NCI-H748 (cell line): ENCODE data around the gene FTSJ1.
"Not testable (repeated sequence)": the region's sequence is repeated elsewhere in the genome, so short reads cannot be mapped to it uniquely, and the experiment has no call there.

Experiments used
- DNase-seq: peaks from one replicate; lab custom pipeline; 2025; ENCODE audit not compliant: unreplicated experiment; lab: John Stamatoyannopoulos, UW

FTSJ1 gene

GRCh38 chrX:48493890-48494364, 17.9 kb downstream of the FTSJ1 start:
- peak; percentile 48 for DNase-seq

- no peak for DNase-seq
Observed at GRCh38 chrX:48496660-48497059, 20.7 kb downstream of the FTSJ1 start.

DNA sequence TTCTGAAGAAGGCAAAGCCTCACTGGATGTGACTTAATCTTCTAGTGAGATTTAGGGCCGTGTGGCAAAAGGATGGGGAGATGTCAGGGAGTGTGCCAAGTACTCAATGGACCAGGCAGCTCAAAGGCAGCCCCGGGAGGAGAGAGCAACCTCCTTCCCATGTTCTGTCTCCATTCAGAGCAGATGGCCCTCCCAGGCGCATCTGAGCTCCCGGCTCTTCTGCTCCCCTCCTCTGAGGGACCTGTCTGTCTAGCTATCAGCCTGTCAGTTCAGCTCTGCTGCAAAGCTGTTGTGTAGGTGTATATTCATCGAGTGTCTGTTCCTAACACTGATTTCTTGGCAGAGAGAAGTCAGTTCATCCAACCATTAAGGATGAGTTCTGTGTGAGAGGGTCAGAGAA, 21.9 kb downstream of the FTSJ1 start:
- DNase-seq: no peak

- no peak for DNase-seq
Observed at GRCh38 chrX:48498374-48498809, 22.4 kb downstream of the FTSJ1 start.

DNA sequence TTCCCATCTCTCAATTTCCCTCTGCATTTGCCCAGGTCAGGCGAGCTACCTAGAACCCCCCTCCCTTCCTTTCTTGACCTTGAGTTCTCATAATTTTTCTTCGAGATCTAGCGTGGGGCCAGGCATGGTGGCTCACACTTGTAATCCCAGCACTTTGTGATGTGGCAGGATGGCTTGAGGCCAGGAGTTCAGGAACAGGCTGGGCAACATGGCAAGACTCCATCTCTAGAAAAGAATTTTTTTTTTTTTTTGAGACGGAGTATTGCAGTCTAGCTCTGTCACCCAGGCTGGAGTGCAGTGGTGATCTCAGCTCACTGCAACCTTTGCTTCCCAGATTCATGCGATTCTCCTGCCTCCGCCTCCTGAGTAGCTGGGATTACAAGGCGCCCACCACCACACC, 28.3 kb downstream of the FTSJ1 start:
- DNase-seq: no peak

GRCh38 chrX:48505481-48505880, 29.5 kb downstream of the FTSJ1 start:
- no peak for DNase-seq

GRCh38 chrX:48507246-48507645, 31.2 kb downstream of the FTSJ1 start:
- no peak for DNase-seq

DNA sequence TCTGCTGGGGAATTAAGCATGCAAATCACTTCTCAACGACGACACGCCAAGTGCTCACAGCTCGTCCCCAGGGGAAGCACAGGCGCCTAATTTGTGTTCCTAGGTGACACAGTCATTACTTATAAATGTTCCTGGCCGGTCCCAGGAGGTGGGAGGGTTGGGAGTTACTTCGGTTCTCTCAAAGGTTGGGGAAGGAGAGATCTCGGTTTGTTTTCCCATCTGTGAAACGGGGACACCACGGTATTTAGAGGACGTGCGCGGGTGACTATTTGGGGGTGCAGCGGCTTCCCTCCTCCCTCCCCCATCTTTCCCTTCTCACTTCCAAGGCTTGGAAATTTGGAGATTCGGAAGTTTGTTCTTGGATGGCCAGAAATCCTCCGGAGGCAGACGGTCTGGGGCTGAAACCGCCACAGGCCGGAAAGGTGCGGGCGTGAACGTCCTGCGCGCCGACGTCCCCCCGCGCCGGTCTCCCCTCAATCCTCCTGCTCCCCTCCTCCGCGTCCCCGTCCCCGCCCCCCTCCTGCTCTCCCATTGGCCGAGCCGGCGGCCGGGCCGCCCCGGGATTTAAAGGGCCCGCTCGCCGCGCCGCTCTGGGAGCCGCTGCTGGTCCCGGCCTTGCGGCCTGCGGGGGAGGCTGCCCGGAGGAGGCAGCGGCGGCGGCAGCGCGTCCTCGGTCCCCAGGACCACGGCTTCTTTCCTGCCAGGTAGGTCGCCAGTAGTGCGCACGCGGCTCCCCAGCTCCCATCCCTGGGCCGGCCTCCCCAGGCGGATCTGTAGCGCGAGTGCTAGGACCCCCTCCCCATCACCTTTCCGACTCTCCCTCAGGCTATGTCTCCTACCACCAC, 32.6 kb downstream of the FTSJ1 start, which contains the start of gene PORCN:
PORCN (plus strand) TSS at position 593 of the 845 bp plus-strand sequence. CDS start 829 bp downstream, outside the sequence.
- peak; percentile 78 for DNase-seq

DNA sequence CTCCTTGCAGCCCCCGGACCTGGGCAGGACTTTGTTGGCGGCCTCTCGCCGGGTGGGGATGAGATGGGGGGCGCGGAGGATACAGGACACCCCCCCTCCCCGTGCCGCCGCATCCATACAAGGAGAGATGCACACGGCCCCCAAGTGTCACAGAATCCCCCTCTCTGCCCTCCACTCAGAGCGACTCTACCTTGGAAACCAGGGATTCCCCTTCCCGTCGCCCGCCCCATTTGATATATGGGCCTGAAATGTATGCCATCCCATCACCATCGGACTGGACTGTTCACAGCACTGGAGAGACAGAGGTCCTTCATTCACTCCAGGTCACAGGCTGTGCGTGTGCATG, 33.2 kb downstream of the FTSJ1 start:
- DNase-seq: peak; percentile 20

DNA sequence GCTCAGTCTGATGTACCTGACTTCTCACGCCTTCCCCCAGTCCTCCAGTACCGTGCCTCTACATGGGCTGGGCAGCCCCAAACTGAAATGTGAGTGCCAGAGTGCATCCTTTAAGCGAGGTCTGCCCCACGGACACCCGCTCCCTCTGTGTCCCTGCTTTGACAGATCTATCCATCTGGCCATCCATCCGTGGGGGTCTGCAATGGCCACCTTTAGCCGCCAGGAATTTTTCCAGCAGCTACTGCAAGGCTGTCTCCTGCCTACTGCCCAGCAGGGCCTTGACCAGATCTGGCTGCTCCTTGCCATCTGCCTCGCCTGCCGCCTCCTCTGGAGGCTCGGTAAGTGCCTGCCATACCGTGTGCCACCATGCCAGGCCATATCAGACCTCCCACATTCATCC, 33.6 kb downstream of the FTSJ1 start:
- no peak for DNase-seq

GRCh38 chrX:48511560-48511959, 35.6 kb downstream of the FTSJ1 start:
- peak; percentile 8 for DNase-seq

- DNase-seq: no peak
Observed at GRCh38 chrX:48512371-48512935, 36.5 kb downstream of the FTSJ1 start.

- DNase-seq: no peak
Observed at GRCh38 chrX:48513670-48514069, 37.7 kb downstream of the FTSJ1 start.

- DNase-seq: no peak
Observed at GRCh38 chrX:48514126-48514806, 38.3 kb downstream of the FTSJ1 start.

GRCh38 chrX:48514868-48515460, 39.0 kb downstream of the FTSJ1 start:
- no peak for DNase-seq

GRCh38 chrX:48515842-48516241, 39.8 kb downstream of the FTSJ1 start:
- no peak for DNase-seq

GRCh38 chrX:48516285-48516684, 40.3 kb downstream of the FTSJ1 start:
- DNase-seq: no peak

GRCh38 chrX:48516987-48517386, 41.0 kb downstream of the FTSJ1 start:
- no peak for DNase-seq

DNA sequence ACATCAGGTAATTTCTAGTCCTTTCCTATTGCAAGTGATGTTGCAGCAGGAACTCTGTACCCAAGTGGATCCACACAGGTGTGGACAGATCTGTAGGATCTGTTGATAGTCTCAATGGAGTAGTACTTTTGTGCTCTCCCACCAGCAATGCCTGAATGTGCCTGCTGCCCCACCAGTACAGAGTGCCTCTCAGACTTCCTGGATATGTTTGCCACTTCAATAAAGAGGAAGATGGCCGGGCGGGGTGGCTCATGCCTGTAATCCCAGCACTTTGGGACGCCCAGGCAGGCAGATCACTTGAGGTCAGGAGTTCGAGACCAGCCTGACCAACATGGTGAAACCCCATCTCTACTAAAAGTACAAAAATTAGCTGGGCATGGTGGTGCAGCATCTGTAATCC, 43.5 kb downstream of the FTSJ1 start:
- not testable (repeated sequence) for DNase-seq

- DNase-seq: no peak
Observed at GRCh38 chrX:48520455-48520854, 44.5 kb downstream of the FTSJ1 start.

- peak; percentile 67 for DNase-seq
Observed at GRCh38 chrX:48520976-48521352, 45.0 kb downstream of the FTSJ1 start.
